Motor neuron (in vitro differentiated cells): ENCODE data around the gene RNF223. TPM values are rescaled to one million over a fixed set of nuclear protein-coding genes. Genes with fewer than 3 reads are reported as not detected.

Source experiments
- ATAC-seq, 8 experiments: fragments of 200-7000 bp; cut with Tn5 transposase; replicated peaks in 6 of 8; 2 replicates each; pipeline ENCODE4 v1.8.0; 2021; ENCODE audit warnings: mild to moderate bottlenecking in 8 of 8, moderate library complexity in 8 of 8
- H3K27ac ChIP-seq, 2 donors: fragments of 250-450 bp; sonication (Bioruptor Pico); 2 replicates each; pipeline ENCODE4 v1.9.0; 2021; ENCODE audit warnings: antibody characterized with exemption in 2 of 2, mild to moderate bottlenecking in 2 of 2, moderate library complexity in 1 of 2
- H3K4me1 ChIP-seq, 2 donors: fragments of 250-450 bp; sonication (Bioruptor Pico); replicated peaks in 1 of 2; 2 replicates each; pipeline ENCODE4 v1.6.1; 2021; ENCODE audit warnings: antibody characterized with exemption in 2 of 2, mild to moderate bottlenecking in 2 of 2, moderate library complexity in 1 of 2
- H3K4me3 ChIP-seq, 5 donors: fragments of 250-450 bp; sonication (Bioruptor Pico); 2 replicates each; pipeline ENCODE4 v1.9.0; 2021; ENCODE audit warnings: antibody characterized with exemption in 5 of 5, mild to moderate bottlenecking in 5 of 5, moderate library complexity in 4 of 5
- WGBS, 10 experiments: fragments of 450-650 bp; shearing (Covaris generic); methylation state at CpG; one replicate each; pipeline ENCODE4 v1.0.0; 2022; 5-methylcytosine and 5-hydroxymethylcytosine counted together
- in situ Hi-C, 9 experiments: fragments of 400-800 bp; cut with MboI; loops; one replicate each; pipeline ENCODE4 v1.15.0; 2021; ENCODE audit warnings: low sequenced_read_pairs in 9 of 9, low pct_unique_long_range_greater_than_20kb in 2 of 9; ENCODE audit not compliant: unreplicated experiment in 9 of 9
- total RNA-seq, 8 experiments: library from RNA; unstranded; fragments of 300-600 nt; gene quantifications; 2 replicates each; pipeline versions ENCODE4 v1.2.3 to v1.2.4, GENCODE V29; 2022

The RNF223 gene
- total RNA-seq, 8 experiments from 2014 or later = 0.05 to 0.95 (median 0.13) TPM; not detected in 4

DNA sequence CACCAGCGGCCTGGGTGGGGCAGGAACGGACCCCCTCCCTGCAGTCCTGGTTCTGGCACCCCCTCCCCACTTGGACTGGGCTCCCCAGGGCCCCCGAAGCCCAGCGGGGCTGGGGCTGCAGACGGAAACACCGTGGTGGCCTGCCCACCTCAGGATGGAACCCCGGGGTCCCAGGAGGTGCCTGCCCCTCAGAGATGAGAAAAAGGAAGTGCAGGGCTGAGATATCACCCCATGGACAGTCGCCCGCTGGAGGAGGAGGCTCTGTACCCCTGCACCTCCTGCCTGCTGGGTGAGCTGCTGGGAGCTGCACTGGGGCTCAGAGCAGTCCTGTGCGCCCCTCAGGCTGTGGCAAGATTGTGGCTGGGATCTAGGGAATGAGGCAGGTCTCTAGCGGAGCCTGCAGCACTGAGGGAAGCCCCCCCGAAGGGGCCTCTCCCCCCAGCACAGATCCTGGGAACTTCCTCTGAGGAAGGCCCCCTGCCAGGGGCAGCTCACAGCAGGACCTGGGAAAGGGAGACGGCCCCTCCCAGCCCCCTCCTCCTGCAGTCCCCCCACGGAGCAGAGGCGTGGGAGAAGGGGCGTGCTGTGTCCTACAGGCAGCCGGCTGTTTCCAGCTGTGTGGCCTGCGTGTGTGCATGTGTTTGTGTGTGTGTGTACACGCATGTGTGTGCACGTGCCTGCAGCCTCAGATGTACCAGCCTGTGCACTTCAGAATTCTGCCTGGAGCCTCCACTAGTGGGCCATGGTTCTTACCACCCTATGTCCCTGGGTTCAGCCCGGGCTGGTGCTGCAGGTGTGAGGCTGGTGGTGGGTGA, 47.3 kb downstream of the RNF223 start:
- WGBS, 10 experiments = 50 to 72% (median 65%) methylated on average over 1 to 7 of the region's 21 CpGs; no CpG with 5 or more reads in 7 of the 10 experiments
- H3K27ac ChIP-seq = peak overlapping the region in 1 of 2 donors; percentile 6
- H3K4me1 ChIP-seq = peaks cover 47 to 49% of the 10 kb centered on the region in 2 donors
- ATAC-seq = peak in 5 of 8 experiments; percentile 9 to 68 (median 53)
- H3K4me3 ChIP-seq = no peak overlapping the region
- in situ Hi-C loops = no loop called here

DNA sequence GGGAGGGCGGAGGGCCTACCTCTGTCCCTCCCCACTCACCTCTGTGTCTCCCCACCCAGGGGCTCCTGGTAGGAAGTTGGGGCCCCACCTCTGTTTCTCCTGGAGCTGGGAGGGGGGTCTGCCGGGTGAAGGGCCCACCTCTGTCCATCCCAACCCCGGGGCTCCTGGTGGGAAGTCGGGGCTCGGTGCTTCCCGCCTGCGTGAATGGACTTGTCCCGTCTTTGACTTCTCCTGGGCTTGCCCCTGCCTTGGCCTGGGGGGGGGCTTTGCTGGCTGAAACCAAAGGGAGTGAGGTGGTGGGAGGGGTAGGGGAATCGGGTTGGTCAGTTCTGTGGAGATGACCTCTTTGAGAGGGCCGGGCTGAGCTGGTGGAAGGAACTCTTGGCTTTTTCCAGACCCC, 48.4 kb downstream of the RNF223 start:
- in situ Hi-C loops = no loop called here
- Histone ChIP-seq H3K27ac (no peak overlapping the region), H3K4me1 (peaks cover 45 to 51% of the 10 kb centered on the region in 2 donors), H3K4me3 (no peak overlapping the region)
- no peak for ATAC-seq
- WGBS, 10 experiments = no CpG with 5 or more reads among the region's 10 CpGs

DNA sequence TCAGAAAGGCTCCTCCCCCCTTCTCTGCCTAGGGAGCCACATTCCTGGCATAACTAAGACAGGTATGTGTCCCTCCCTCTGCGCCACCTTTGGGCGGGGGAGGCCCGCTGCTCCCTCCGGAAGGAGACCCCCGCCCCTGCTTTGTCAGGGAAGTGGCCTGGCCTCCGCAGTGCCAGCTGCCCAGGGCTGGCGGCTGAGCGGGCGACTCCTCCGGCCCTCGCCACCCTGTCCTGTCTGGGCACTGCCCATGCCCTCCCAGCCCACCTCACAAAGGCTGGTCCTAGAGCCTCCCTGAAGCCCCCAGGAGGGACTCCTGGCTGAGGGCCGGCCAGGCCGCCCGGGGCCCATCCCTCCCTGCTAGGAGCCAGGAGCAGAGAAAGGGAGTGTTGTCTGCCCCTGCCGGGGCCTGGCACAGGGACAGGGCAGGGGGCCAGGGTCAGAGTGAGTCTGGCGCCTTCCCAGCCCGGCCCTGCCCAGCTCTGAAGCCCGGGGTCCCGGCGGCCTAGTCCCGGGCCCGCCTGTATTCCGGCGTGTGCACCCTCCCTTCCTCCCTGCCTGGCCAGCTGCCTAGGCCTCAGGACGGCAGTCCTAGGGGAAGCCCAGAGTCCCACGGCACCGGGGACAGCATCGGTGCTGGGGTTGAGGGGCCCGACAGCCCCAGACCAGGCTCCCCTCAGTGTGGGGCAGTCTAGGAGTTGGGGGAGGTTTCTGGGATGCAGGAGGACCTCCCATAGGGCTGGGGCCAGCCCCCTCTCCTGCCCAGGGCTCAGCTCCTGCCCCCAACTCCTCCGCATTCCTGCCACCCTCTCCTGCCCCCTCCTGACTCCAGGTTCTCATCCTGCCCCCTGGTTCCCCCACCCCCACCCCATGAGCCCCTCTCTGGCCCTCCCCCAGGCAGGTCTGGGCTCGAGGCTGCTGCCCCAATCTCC, 49.1 kb downstream of the RNF223 start:
- Histone ChIP-seq H3K4me3 (no peak overlapping the region), H3K27ac (no peak overlapping the region), H3K4me1 (peaks cover 45 to 51% of the 10 kb centered on the region in 2 donors)
- ATAC-seq = no peak
- WGBS, 10 experiments = 80 to 87% methylated on average over 2 to 3 of the region's 31 CpGs; no CpG with 5 or more reads in 8 of the 10 experiments
- in situ Hi-C loops = loop anchor here in 2 of 9 experiments (25.0 kb wide), 1 partner anchor 237 kb away; the partner anchor contains the start of gene UBE2J2 (in 2 of the 2)

DNA sequence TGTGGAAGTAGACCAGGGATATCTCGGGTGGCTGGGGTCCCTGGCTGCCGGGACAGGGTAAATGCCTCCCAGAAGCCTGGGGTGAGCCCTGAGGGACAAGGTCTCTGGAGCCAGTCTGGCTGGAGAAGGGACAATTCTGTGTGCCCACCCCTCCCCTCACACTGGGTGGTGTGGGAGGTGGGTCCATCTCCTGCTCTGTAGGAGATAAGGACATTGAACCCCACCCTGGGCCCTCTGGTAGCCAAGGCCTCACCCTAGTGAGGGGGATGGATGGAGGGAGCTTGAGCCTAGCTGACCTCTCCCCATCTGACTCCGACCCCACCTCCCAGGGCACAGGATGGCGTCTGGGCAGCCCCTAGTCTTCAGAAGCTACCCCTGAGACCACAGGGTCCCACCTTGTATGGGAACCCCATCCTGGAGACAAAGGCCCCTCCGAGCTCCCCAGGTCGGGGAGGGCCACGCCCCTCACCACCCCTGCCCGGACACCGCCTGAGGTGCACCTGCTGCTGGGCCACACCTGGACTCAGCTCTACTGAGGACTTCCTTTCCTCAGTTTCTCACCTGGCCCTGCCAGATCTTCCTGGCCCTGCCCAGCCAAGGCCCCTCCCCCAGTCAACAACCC, 49.8 kb downstream of the RNF223 start:
- in situ Hi-C loops = loop anchor here in 2 of 9 experiments (25.0 kb wide), 1 partner anchor 238 kb away; the partner anchor contains the start of gene UBE2J2 (in 2 of the 2)
- no peak overlapping the region for H3K4me3 ChIP-seq

DNA sequence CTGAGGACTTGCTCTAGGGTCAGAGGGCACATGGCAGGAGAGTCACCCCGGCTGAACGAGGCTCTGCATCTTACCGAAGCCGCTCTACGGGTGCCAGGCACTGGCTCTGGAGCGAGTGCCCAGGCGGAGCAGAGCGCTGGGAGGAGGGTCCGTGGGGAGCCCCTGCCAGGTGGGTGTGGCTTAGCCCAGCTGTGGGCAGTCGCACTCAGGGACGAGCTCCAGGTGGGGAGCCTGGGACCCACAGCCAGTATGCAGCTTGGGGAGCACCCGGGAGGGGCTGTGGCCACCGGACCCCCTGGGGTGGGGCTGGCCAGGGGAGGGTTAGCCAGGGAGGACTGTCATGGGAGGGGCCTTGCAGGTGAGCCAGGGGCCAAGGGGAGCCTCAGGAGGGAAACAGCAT, 50.4 kb downstream of the RNF223 start:
- H3K4me3 ChIP-seq = no peak overlapping the region
- no peak overlapping the region for H3K27ac ChIP-seq
- H3K4me1 ChIP-seq = peaks cover 49 to 51% of the 10 kb centered on the region in 2 donors
- 87% methylated on average over 5 of the region's 13 CpGs; no CpG with 5 or more reads in 9 of the 10 experiments for WGBS, 10 experiments
- ATAC-seq = no peak
- in situ Hi-C loops = loop anchor here in 2 of 9 experiments (25.0 kb wide), 1 partner anchor 239 kb away; the partner anchor contains the start of gene UBE2J2 (in 2 of the 2)

More for the DNA sequence above, 49.8 kb downstream of the RNF223 start:
- ATAC-seq = no peak
- no peak overlapping the region for H3K27ac ChIP-seq
- 80 to 100% (median 92%) methylated on average over 1 to 4 of the region's 9 CpGs; no CpG with 5 or more reads in 5 of the 10 experiments for WGBS, 10 experiments
- peaks cover 45 to 51% of the 10 kb centered on the region in 2 donors for H3K4me1 ChIP-seq

DNA sequence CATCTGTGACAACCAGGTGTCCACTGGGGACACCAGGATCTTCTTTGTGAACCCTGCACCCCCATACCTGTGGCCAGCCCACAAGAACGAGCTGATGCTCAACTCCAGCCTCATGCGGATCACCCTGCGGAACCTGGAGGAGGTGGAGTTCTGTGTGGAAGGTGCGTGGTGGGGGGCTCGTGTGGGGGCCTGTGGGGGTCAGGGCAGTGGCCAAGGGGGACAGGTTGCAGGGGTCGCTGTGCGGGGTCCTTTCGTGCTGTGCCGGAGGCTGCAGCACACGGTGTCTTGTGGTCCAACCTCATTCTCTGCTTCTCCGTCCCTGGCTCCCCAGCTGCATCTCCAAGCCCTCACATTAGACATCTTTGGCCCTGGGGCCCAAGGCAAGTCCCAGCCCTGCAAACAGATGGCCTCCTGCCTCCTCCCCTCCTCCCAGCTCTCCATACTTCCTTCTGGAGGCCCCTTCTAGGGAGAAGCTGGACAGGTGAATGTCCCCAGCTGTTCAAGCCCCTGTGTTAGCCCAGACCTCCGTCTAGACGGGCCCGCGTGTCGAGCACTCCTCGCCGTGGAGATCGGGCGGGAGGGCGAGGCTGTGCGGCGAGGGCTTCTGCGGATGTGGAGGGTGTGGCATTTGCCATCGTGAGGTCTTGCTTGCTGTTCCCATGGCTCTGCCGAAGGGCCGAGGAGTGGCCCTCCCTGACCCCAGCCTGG, 51.6 kb downstream of the RNF223 start:
- in situ Hi-C loops = loop anchor here in 2 of 9 experiments (25.0 kb wide), 1 partner anchor 240 kb away; the partner anchor contains the start of gene UBE2J2 (in 2 of the 2)
- no peak overlapping the region for H3K27ac ChIP-seq
- WGBS, 10 experiments = 80 to 94% (median 91%) methylated on average over 1 to 12 of the region's 27 CpGs; no CpG with 5 or more reads in 6 of the 10 experiments
- ATAC-seq = no peak
- peaks cover 45 to 46% of the 10 kb centered on the region in 2 donors for H3K4me1 ChIP-seq
- H3K4me3 ChIP-seq = no peak overlapping the region

DNA sequence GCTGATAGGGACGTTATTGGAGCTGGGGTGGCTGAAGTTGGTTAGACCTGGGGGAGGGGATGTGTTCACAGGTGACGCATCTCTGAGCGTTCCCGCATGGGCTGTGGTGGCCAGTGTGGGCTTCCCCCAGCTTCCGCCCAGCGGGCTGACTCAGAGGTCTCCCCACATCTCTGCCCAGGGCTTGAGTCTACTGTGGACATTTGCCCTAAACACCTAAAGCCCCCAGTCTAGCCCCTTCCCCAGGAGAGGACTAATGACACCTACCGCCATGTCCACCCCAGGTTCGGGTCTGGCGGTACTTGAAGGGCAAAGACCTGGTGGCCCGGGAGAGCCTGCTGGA, 52.2 kb downstream of the RNF223 start:
- in situ Hi-C loops = loop anchor here in 2 of 9 experiments (25.0 kb wide), 1 partner anchor 240 kb away; the partner anchor contains the start of gene UBE2J2 (in 2 of the 2)
- no peak overlapping the region for H3K27ac ChIP-seq

DNA sequence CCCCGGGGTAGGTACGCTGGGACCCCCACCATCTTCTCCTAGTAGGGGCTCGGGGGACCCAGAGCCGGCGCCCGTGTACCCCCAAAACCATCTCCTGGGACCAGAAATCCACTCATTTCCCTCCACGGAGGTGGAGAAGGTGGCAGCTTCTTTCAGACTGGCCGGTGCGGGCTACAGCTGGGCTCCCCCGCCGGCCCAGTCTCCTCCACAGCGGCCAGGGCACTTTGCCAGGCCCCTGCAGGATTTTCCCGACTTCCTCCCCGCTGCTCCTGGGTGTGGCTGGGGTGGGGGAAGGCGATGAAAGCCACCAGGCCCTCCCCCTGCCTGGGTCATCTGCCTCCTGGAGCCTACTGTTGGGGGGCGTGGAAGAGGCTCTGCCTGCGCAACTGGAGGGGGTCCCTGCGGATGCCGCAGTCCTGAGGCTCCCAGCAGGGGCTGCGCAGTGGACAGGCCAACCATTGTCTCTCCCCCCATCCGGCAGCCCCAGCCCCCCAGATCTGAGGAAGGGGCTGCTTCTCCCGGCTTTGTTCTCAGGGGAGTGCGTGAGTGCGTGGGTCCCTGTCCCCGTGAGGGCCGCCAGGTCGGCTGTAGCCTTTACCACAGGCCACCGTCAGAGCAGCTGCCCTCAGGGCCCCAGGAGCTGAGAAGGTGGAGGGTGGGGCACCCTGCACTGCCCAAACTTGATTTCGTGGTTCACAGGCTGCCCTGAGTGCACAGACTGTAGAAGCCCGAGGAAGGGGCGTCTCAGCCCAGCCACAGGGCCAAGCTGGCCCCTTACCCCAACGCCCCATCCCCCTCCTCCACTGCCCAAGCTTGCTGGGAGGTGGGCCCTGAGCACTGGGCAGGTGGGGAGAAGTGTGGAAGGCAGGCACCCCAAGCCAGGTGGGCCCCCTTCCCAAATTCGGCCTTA, 52.8 kb downstream of the RNF223 start:
- Histone ChIP-seq H3K27ac (peak overlapping the region in 1 of 2 donors; percentile 69), H3K4me3 (peak overlapping the region; percentile 68 to 91 (median 81)), H3K4me1 (peaks cover 33 to 34% of the 10 kb centered on the region in 2 donors)
- in situ Hi-C loops = loop anchor here in 2 of 9 experiments (25.0 kb wide), 1 partner anchor 241 kb away; the partner anchor contains the start of gene UBE2J2 (in 2 of the 2)
- peak; percentile 7 to 56 (median 31) for ATAC-seq
- WGBS, 10 experiments = 3 to 30% (median 13%) methylated on average over 1 to 8 of the region's 33 CpGs; no CpG with 5 or more reads in 6 of the 10 experiments

More for the DNA sequence above, 52.2 kb downstream of the RNF223 start:
- peak overlapping the region in 2 of 5 donors; percentile 68 to 75 for H3K4me3 ChIP-seq
- peaks cover 39 to 40% of the 10 kb centered on the region in 2 donors for H3K4me1 ChIP-seq
- no peak for ATAC-seq
- 100% methylated on average over 2 to 6 of the region's 10 CpGs; no CpG with 5 or more reads in 8 of the 10 experiments for WGBS, 10 experiments
